ENCODE data around the gene APLP2. TPM values are rescaled to one million over a fixed set of nuclear protein-coding genes. Genes with fewer than 3 reads are reported as not detected.

The APLP2 gene
- total and polyA plus RNA-seq, 4 donors: 190 to 337 (median 233) TPM

DNA sequence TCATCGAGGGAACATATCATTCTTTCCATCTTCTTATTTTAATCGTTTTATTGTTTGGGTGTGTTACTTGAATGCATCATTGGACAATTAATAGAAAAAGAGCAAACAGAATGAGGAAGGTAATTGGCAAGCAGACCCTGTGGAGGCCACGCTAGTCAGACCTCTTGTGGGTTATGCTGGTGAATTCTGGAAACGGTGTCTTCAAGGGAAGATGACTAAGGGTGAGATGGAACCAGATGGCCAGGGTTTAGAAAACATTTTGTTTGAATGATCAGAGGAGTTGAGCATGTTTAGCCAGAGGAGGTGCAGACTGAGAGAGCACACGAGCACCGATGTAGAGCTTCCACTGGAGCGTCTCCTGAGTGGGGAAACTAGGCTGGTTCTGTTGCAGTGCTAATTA lies 98.4 kb downstream of the APLP2 start:
- no peak for DNase-seq (ENCODE audit: low spot score)
- peaks cover 0 to 10% (median 4%) of the 10 kb centered on the region in 4 donors for H3K4me1 ChIP-seq (ENCODE audit: control insufficient read depth in 4 of 4, insufficient read depth in 4 of 4, low read length in 3 of 4)
- no peak for TF ChIP-seq HNF4G (IDR thresholded peaks at IDR 0.05)
- TF ChIP-seq TAF1 (conservative IDR thresholded peaks at IDR 0.05): no peak
- TF ChIP-seq EGR1 (IDR thresholded peaks at IDR 0.05; ENCODE audit: low read depth in 2 of 2): no peak
- no peak for TF ChIP-seq GABPA (IDR thresholded peaks at IDR 0.05 in 1 of 2, conservative IDR thresholded peaks at IDR 0.05 in 1 of 2)
- TF ChIP-seq HNF4A (conservative IDR thresholded peaks at IDR 0.05): no peak
- TF ChIP-seq, protein P1, sequence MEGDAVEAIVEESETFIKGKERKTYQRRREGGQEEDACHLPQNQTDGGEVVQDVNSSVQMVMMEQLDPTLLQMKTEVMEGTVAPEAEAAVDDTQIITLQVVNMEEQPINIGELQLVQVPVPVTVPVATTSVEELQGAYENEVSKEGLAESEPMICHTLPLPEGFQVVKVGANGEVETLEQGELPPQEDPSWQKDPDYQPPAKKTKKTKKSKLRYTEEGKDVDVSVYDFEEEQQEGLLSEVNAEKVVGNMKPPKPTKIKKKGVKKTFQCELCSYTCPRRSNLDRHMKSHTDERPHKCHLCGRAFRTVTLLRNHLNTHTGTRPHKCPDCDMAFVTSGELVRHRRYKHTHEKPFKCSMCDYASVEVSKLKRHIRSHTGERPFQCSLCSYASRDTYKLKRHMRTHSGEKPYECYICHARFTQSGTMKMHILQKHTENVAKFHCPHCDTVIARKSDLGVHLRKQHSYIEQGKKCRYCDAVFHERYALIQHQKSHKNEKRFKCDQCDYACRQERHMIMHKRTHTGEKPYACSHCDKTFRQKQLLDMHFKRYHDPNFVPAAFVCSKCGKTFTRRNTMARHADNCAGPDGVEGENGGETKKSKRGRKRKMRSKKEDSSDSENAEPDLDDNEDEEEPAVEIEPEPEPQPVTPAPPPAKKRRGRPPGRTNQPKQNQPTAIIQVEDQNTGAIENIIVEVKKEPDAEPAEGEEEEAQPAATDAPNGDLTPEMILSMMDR (IDR thresholded peaks at IDR 0.05; ENCODE audit: low read depth, low read length, missing input control): no peak
- TF ChIP-seq JUND (IDR thresholded peaks at IDR 0.05): no peak
- TF ChIP-seq NR2F2 (IDR thresholded peaks at IDR 0.05): no peak
- H3K27me3 ChIP-seq (ENCODE audit: control insufficient read depth in 4 of 4, insufficient read depth in 4 of 4, low read length in 3 of 4): no peaks in the 10 kb centered on the region
- no peak overlapping the region for H3K27ac ChIP-seq (ENCODE audit: low read depth in 1 of 2, low read length in 2 of 2)
- no peaks in the 10 kb centered on the region for H3K9me3 ChIP-seq (ENCODE audit: control insufficient read depth in 4 of 4, low read length in 3 of 4)
- H3K4me3 ChIP-seq (ENCODE audit: low read depth in 1 of 3, low read length in 3 of 3): no peak overlapping the region
- WGBS: 88% methylated on average over 7 of the region's 7 CpGs
- no peaks in the 10 kb centered on the region for H3K36me3 ChIP-seq (ENCODE audit: control insufficient read depth in 4 of 4, insufficient read depth in 3 of 4, low read depth in 1 of 4, low read length in 3 of 4)
- H3K9ac ChIP-seq (ENCODE audit: low read depth in 1 of 2, low read length in 2 of 2): no peak overlapping the region

DNA sequence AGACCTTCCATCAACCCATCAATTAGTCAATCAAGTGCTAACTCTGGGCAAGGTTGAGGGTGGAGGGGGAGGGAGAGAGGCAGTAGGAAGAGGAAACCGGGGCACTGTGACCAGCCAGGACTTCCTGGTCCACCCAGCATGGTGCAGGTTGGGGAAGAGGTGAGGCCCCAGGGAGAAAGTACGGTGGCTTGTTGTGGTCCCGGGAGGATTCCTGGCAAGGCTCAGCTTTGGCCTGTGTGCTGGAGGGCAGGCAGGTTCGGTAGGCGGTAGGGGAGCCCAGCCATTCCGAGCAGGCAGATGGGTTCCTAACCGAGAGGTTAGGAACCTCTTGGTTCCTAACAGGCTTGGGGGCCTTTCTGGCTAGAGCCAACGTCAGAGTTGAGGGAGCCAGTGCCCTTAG lies 100.7 kb downstream of the APLP2 start:
- Histone ChIP-seq H3K36me3 (ENCODE audit: control insufficient read depth in 4 of 4, insufficient read depth in 3 of 4, low read depth in 1 of 4, low read length in 3 of 4) (no peaks in the 10 kb centered on the region), H3K9ac (ENCODE audit: low read depth in 1 of 2, low read length in 2 of 2) (no peak overlapping the region), H3K27ac (ENCODE audit: low read depth in 1 of 2, low read length in 2 of 2) (no peak overlapping the region), H3K4me1 (ENCODE audit: control insufficient read depth in 4 of 4, insufficient read depth in 4 of 4, low read length in 3 of 4) (no peaks in the 10 kb centered on the region), H3K9me3 (ENCODE audit: control insufficient read depth in 4 of 4, low read length in 3 of 4) (peaks cover 0 to 2% (median 0%) of the 10 kb centered on the region in 4 donors), H3K27me3 (ENCODE audit: control insufficient read depth in 4 of 4, insufficient read depth in 4 of 4, low read length in 3 of 4) (no peaks in the 10 kb centered on the region), H3K4me3 (ENCODE audit: low read depth in 1 of 3, low read length in 3 of 3) (no peak overlapping the region)
- TF ChIP-seq, protein P2, sequence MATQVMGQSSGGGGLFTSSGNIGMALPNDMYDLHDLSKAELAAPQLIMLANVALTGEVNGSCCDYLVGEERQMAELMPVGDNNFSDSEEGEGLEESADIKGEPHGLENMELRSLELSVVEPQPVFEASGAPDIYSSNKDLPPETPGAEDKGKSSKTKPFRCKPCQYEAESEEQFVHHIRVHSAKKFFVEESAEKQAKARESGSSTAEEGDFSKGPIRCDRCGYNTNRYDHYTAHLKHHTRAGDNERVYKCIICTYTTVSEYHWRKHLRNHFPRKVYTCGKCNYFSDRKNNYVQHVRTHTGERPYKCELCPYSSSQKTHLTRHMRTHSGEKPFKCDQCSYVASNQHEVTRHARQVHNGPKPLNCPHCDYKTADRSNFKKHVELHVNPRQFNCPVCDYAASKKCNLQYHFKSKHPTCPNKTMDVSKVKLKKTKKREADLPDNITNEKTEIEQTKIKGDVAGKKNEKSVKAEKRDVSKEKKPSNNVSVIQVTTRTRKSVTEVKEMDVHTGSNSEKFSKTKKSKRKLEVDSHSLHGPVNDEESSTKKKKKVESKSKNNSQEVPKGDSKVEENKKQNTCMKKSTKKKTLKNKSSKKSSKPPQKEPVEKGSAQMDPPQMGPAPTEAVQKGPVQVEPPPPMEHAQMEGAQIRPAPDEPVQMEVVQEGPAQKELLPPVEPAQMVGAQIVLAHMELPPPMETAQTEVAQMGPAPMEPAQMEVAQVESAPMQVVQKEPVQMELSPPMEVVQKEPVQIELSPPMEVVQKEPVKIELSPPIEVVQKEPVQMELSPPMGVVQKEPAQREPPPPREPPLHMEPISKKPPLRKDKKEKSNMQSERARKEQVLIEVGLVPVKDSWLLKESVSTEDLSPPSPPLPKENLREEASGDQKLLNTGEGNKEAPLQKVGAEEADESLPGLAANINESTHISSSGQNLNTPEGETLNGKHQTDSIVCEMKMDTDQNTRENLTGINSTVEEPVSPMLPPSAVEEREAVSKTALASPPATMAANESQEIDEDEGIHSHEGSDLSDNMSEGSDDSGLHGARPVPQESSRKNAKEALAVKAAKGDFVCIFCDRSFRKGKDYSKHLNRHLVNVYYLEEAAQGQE (IDR thresholded peaks at IDR 0.05): no peak
- TF ChIP-seq RAD21 (IDR thresholded peaks at IDR 0.05) (no peak), HNF4G (IDR thresholded peaks at IDR 0.05) (no peak), FOXA2 (IDR thresholded peaks at IDR 0.05) (no peak), NR2F2 (IDR thresholded peaks at IDR 0.05) (no peak), SP1 (IDR thresholded peaks at IDR 0.05) (no peak), HNF4A (conservative IDR thresholded peaks at IDR 0.05) (no peak), JUND (IDR thresholded peaks at IDR 0.05) (no peak), EGR1 (IDR thresholded peaks at IDR 0.05; ENCODE audit: low read depth in 2 of 2) (no peak), GABPA (IDR thresholded peaks at IDR 0.05 in 1 of 2, conservative IDR thresholded peaks at IDR 0.05 in 1 of 2) (no peak), TAF1 (conservative IDR thresholded peaks at IDR 0.05) (no peak)
- TF ChIP-seq, protein P3, sequence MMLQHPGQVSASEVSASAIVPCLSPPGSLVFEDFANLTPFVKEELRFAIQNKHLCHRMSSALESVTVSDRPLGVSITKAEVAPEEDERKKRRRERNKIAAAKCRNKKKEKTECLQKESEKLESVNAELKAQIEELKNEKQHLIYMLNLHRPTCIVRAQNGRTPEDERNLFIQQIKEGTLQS (IDR thresholded peaks at IDR 0.05): no peak
- TF ChIP-seq, protein P4, sequence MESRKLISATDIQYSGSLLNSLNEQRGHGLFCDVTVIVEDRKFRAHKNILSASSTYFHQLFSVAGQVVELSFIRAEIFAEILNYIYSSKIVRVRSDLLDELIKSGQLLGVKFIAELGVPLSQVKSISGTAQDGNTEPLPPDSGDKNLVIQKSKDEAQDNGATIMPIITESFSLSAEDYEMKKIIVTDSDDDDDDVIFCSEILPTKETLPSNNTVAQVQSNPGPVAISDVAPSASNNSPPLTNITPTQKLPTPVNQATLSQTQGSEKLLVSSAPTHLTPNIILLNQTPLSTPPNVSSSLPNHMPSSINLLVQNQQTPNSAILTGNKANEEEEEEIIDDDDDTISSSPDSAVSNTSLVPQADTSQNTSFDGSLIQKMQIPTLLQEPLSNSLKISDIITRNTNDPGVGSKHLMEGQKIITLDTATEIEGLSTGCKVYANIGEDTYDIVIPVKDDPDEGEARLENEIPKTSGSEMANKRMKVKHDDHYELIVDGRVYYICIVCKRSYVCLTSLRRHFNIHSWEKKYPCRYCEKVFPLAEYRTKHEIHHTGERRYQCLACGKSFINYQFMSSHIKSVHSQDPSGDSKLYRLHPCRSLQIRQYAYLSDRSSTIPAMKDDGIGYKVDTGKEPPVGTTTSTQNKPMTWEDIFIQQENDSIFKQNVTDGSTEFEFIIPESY (IDR thresholded peaks at IDR 0.05): no peak
- no peak for DNase-seq (ENCODE audit: low spot score)
- WGBS: 83% methylated on average over 8 of the region's 8 CpGs
